ENCODE data around the gene SEC16A.

DNA sequence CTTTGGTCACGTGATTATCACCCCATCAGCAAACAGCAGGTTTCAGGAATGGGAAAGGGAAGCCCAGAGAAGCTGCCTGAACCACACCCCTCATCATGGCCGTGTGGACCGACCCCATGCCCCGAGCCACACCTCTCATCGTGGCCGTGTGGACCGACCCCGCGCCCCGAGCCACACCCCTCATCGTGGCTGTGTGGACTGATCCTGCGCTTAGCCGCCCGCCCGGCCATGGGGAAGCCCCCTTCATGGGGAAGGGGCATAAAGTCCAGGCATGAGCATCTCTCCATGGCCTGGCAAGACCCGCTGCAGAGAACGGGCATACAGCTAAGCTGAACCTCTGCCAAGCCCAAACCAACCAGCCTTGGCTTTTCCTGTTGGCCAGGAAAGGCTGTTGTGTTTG lies 89.3 kb downstream of the SEC16A start:
- TF ChIP-seq, protein P1, sequence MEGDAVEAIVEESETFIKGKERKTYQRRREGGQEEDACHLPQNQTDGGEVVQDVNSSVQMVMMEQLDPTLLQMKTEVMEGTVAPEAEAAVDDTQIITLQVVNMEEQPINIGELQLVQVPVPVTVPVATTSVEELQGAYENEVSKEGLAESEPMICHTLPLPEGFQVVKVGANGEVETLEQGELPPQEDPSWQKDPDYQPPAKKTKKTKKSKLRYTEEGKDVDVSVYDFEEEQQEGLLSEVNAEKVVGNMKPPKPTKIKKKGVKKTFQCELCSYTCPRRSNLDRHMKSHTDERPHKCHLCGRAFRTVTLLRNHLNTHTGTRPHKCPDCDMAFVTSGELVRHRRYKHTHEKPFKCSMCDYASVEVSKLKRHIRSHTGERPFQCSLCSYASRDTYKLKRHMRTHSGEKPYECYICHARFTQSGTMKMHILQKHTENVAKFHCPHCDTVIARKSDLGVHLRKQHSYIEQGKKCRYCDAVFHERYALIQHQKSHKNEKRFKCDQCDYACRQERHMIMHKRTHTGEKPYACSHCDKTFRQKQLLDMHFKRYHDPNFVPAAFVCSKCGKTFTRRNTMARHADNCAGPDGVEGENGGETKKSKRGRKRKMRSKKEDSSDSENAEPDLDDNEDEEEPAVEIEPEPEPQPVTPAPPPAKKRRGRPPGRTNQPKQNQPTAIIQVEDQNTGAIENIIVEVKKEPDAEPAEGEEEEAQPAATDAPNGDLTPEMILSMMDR (IDR thresholded peaks at IDR 0.05), result no peak
- TF ChIP-seq POLR2A (IDR thresholded peaks at IDR 0.05), result no peak

Data from body of pancreas (tissue), 4 donors.